Activated gamma-delta T cell treated with anti-CD3 and anti-CD28 coated beads, Interleukin-2, amount 50 U/mL, for 16 hours (primary cell): ENCODE data around the gene APPL1.
"Not testable (repeated sequence)": the region's sequence is repeated elsewhere in the genome, so short reads cannot be mapped to it uniquely, and the experiment has no call there.

ENCODE experiments used
- DNase-seq: peaks from one replicate; pipeline ENCODE4 v3.0.0-alpha.2; 2020; ENCODE audit warnings: low read depth

Gene APPL1

GRCh38 chr3:57274845-57275244 lies 47.3 kb downstream of the APPL1 start:
- DNase-seq, result no peak

- DNase-seq, result no peak
Observed at GRCh38 chr3:57275393-57275792, 47.9 kb downstream of the APPL1 start.

GRCh38 chr3:57278237-57278636 lies 50.7 kb downstream of the APPL1 start:
- DNase-seq, result no peak

- DNase-seq, result no peak
Observed at GRCh38 chr3:57279685-57280084, 52.2 kb downstream of the APPL1 start.

- no peak for DNase-seq
Observed at GRCh38 chr3:57281715-57282114, 54.2 kb downstream of the APPL1 start.

GRCh38 chr3:57283334-57283733 lies 55.8 kb downstream of the APPL1 start:
- DNase-seq, result no peak

GRCh38 chr3:57287205-57287604 lies 59.7 kb downstream of the APPL1 start:
- DNase-seq, result no peak

- no peak for DNase-seq
Observed at GRCh38 chr3:57288403-57288802, 60.9 kb downstream of the APPL1 start.

- DNase-seq, result no peak
Observed at GRCh38 chr3:57292159-57292896, 64.8 kb downstream of the APPL1 start, which contains the start of gene ASB14. Gene ASB14, minus strand, starts transcription at chr3:57292685. Its CDS starts 652 bp downstream, at chr3:57292033.

GRCh38 chr3:57292897-57293526 lies 65.5 kb downstream of the APPL1 start:
- DNase-seq, result no peak

GRCh38 chr3:57298041-57298440 lies 70.5 kb downstream of the APPL1 start:
- DNase-seq, result no peak

GRCh38 chr3:57303520-57303919 lies 76.0 kb downstream of the APPL1 start:
- DNase-seq, result not testable (repeated sequence)

GRCh38 chr3:57309769-57310360 lies 82.3 kb downstream of the APPL1 start:
- DNase-seq, result no peak

- DNase-seq, result no peak
Observed at GRCh38 chr3:57314204-57314603, 86.7 kb downstream of the APPL1 start.
